HCEC 1CT (cell line): ENCODE results near the gene CNPPD1.
"Not testable (repeated sequence)": the region's sequence is repeated elsewhere in the genome, so short reads cannot be mapped to it uniquely, and the experiment has no call there.

Source experiments
- DNase-seq: peaks from one replicate; pipeline ENCODE4 v3.0.0-alpha.2; 2017

The CNPPD1 gene

GRCh38 chr2:219207884-219208740, 31.4 kb upstream of the CNPPD1 start:
- peak; percentile 53 for DNase-seq

GRCh38 chr2:219207134-219207883, 30.6 kb upstream of the CNPPD1 start:
- DNase-seq: no peak

DNA sequence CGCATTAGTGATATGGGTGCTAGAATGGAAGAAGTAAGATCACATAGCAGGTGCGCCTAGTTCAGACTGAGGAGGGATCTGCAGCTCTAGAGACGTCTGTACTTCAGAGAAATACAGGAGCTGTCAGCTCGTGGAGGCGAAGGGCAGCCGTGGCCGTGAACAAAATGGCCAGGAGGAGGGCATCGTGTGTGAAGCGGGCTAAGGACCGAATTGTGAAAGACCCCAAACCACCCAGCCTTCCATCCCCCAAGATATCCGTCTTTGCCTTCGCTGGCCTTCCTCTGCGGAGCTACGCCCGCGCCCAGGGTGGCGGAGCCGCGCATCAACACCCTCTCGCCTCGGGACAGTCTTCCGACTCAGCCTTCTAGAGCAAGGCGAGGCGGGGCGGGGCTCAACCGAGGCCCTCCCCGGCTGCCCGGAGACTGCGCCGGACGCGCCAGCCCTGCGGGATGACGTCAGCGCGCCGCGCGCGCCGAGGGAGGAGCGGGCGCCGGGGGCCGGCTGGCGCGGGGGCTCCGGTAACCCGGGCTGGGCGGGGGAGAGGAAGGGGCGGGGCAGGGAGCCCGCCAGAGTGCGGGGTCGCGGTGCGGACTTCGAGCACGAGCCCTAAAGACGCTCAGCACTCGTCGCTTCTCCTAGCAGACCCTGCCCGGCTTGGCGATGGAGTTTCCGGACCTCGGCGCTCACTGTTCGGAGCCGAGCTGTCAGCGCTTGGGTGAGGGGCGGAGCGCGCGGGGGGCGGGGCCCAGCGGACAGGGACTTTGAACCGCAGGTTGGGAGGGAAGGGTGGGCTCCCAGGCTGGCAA, 29.8 kb upstream of the CNPPD1 start, which contains the start of gene ZFAND2B:
TSS of gene ZFAND2B (plus strand) at position 455 of the 806 bp plus-strand sequence. CDS start at position 661, 206 bp downstream.
- DNase-seq: peak; percentile 90

- DNase-seq: no peak
Observed at GRCh38 chr2:219205981-219206327, 29.2 kb upstream of the CNPPD1 start.

GRCh38 chr2:219205165-219205538, 28.4 kb upstream of the CNPPD1 start:
- DNase-seq: no peak

DNA sequence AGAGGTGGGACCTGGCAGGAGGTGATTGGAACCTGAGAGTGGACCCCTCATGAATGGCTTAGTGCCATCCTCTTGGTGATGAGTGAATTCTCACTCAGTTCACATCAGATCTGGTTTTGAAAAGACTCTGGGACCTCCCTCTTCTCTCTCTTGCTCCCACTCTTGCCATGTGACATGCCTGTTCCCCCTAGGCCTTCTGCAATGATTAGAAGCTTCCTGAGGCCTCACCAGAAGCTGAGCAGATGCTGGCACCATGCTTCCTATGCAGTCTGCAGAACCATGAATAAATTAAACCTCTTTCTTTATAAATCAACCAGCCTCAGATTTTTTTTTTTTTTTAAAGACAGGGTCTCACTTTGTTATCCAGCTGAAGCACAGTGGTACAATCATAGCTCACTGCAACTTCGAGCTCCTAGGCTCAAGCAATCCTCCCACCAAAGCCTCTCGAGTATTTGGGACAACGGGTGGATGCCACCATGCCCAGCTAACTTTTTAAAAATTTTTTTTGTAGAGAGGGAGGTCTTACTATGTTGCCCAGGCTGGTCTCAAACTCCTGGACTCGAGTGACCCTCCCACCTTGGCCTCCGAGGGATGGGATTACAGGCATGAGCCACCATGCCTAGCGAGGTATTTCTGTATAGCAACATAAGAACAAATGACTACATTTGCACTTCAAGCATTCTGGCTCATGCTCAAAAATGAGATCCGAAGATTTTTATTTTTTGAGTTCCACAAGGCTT, 27.9 kb upstream of the CNPPD1 start:
- DNase-seq: no peak

DNA sequence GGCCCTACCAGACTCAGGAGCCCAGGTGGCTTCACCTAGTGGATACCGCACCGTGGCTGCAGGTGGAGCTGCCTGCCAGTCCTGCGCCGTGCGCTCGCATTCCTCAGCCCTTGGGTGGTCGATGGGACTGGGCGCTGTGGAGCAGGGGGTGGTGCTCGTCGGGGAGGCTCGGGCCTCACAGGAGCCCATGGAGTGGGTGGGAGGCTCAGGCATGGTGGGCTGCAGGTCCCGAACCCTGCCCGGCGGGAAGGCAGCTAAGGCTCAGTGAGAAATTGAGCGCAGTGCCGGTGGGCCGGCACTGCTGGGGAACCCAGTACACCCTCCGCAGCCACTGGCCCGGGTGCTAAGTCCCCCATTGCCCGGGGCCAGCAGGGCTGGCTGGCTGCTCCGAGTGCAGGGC, 24.6 kb upstream of the CNPPD1 start:
- DNase-seq: not testable (repeated sequence)

DNA sequence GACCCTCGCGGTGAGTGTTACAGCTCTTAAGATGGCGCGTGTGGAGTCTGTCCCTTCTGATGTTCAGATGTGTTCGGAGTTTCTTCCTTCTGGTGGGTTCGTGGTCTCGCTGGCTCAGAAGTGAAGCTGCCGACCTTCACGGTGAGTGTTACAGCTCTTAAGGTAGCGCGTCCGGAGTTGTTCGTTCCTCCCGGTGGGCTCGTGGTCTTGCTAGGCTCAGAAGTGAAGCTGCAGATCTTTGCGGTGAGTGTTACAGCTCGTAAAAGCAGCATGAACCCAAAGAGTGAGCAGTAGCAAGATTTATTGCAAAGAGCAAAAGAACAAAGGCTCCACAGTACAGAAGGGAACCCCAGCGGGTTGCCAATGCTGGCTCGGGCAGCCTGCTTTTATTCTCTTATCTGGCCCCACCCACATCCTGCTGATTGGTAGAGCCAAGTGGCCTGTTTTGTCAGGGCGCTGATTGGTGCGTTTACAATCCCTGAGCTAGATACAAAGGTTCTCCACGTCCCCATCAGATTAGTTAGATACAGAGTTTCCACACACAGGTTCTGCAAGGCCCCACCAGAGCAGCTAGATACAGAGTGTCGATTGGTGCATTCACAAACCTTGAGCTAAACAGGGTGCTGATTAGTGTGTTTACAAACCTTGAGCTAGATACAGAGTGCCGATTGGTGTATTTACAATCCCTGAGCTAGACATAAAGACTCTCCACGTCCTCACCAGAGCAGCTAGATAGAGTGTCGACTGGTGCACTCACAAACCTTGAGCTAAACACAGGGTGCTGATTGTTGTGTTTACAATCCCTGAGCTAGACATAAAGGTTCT, 24.0 kb upstream of the CNPPD1 start:
- not testable (repeated sequence) for DNase-seq

- no peak for DNase-seq
Observed at GRCh38 chr2:219199470-219200211, 22.9 kb upstream of the CNPPD1 start.

GRCh38 chr2:219198974-219199373, 22.2 kb upstream of the CNPPD1 start:
- DNase-seq: no peak

- DNase-seq: no peak
Observed at GRCh38 chr2:219197388-219197787, 20.7 kb upstream of the CNPPD1 start.

GRCh38 chr2:219186754-219187456, 10.2 kb upstream of the CNPPD1 start:
- DNase-seq: no peak

GRCh38 chr2:219184121-219184520, 7.4 kb upstream of the CNPPD1 start:
- DNase-seq: no peak

GRCh38 chr2:219183151-219183772, 6.5 kb upstream of the CNPPD1 start:
- no peak for DNase-seq

GRCh38 chr2:219182331-219183150, 5.8 kb upstream of the CNPPD1 start:
- DNase-seq: no peak

DNA sequence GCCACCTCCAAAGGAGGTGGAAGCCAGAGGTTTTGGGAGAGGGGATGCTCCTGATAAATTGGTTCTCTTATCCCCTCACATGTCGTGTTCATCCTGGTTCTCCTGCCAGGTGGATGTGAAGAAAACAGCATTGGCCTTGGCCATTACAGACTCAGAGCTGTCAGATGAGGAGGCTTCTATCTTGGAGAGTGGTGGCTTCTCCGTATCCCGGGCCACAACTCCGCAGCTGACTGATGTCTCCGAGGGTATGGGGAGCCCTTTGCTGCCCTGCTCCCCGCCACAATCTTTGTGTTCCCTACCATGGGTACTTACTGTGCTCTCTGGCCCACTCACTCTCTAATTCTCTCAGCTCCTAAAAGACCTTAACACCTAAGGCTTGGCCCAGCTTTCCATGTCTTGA, 4.8 kb upstream of the CNPPD1 start:
- DNase-seq: no peak

GRCh38 chr2:219180961-219181360, 4.2 kb upstream of the CNPPD1 start:
- no peak for DNase-seq

DNA sequence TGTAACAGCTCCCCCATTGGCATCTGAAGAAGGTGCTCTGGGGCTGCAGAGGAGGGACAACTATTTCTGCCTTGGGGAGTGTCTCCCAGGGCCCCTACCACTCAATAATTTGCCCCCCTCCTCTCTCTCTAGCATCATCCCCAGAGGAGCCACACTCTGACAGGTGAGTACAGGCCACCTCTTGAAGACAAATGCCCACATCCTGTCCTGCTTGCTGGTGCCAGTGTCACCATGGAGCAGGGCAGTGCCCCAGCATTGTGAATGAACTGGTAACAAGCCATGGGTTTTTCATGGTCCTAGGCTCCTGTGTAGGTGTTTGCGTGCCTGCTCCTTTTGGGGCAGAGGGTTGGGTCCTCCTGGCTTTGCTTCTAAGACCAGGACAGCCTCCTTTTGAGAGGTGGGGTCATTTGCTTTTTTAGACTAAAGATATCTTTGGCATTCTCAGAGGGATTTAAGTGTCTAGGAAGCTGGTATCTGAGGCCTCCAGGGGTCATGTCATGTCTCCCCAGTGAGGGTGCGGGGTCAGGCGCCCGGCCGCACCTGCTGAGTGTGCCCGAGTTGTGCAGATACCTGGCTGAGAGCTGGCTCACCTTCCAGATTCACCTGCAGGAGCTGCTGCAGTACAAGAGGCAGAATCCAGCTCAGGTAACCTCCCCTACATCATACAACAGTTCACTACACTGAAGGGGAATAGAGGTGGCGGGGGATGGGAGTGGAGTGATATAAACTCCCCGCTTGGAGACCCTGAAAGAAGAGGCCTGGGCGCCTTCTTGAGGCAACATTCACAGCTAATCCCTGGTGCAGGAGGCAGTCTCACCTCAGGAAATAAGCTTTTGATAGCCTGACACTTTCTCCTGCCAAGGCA, 3.1 kb upstream of the CNPPD1 start:
- no peak for DNase-seq
